IMR-90 (cell line): ENCODE data around the gene KLHL17. TPM values are rescaled to one million over a fixed set of nuclear protein-coding genes. Genes with fewer than 3 reads are reported as not detected.

Source experiments
- ATAC-seq: fragments of 200-7000 bp; cut with Tn5 transposase; 2 replicates; pipeline ENCODE4 v1.9.1; 2020; ENCODE audit warnings: low read depth, mild to moderate bottlenecking, moderate library complexity
- BruUV-seq: library from RNA; stranded (reverse); fragments of 400-500 nt; replicated peaks from 2 replicates; lab custom pipeline; 2021; lab: Mats Ljungman, UMichigan
- CTCF ChIA-PET: fragments of 300-600 bp; formaldehyde crosslinking; extraction: SDS; loops from one replicate; lab custom pipeline; 2021; ENCODE audit warnings: antibody characterized with exemption; lab: Yijun Ruan, JAX
- POLR2A ChIA-PET: fragments of 300-600 bp; sonication (Branson Sonifier 250); formaldehyde crosslinking; loops from one replicate; lab custom pipeline; 2022; ENCODE audit warnings: antibody characterized with exemption; ENCODE audit not compliant: unreplicated experiment; lab: Charles Lee
- DNase-seq: peaks from one replicate; pipeline ENCODE4 v3.0.0; 2013
- H2AFZ ChIP-seq: replicated peaks from 2 replicates; pipeline ENCODE3; 2013; ENCODE audit warnings: low read length, mild to moderate bottlenecking; ENCODE audit not compliant: poor library complexity
- H2AK5ac ChIP-seq: 2 replicates; pipeline ENCODE4 v1.6.1; 2013; ENCODE audit warnings: low read depth, low read length, inconsistent platforms
- H2AK9ac ChIP-seq: replicated peaks from 2 replicates; pipeline ENCODE3; 2013; ENCODE audit warnings: mild to moderate bottlenecking, low read depth, low read length, moderate library complexity; ENCODE audit not compliant: poor library complexity
- H2BK120ac ChIP-seq: 2 replicates; pipeline ENCODE4 v1.6.1; 2013; ENCODE audit warnings: low read depth, low read length, inconsistent platforms
- H2BK15ac ChIP-seq: 3 replicates; pipeline ENCODE4 v1.6.1; 2013; ENCODE audit warnings: low read depth, low read length, inconsistent platforms
- H2BK20ac ChIP-seq: 2 replicates; pipeline ENCODE4 v1.6.1; 2013; ENCODE audit warnings: low read depth, mild to moderate bottlenecking, inconsistent platforms, low read length, moderate library complexity
- H2BK5ac ChIP-seq: 2 replicates; pipeline ENCODE4 v1.6.1; 2013; ENCODE audit warnings: mild to moderate bottlenecking, low read depth, low read length, inconsistent platforms; ENCODE audit not compliant: poor library complexity, severe bottlenecking
- H3K14ac ChIP-seq: replicated peaks from 2 replicates; pipeline ENCODE4 v1.6.1; 2013; ENCODE audit warnings: low read depth, low read length, inconsistent platforms
- H3K18ac ChIP-seq: 2 replicates; pipeline ENCODE4 v1.6.1; 2013; ENCODE audit warnings: low read depth, low read length, control low read depth
- H3K23ac ChIP-seq: 2 replicates; pipeline ENCODE4 v1.6.1; 2013; ENCODE audit warnings: low read depth, low read length, inconsistent platforms
- H3K27ac ChIP-seq: 2 replicates; pipeline ENCODE4 v1.5.1; 2013; ENCODE audit warnings: mild to moderate bottlenecking, control low read depth, low read length; ENCODE audit not compliant: insufficient read depth
- H3K27me3 ChIP-seq: 2 replicates; pipeline ENCODE4 v1.6.1; 2013; ENCODE audit warnings: low read length; ENCODE audit not compliant: control insufficient read depth, insufficient read depth
- H3K36me3 ChIP-seq: 2 replicates; pipeline ENCODE4 v1.6.1; 2013; ENCODE audit warnings: low read length, mixed read lengths; ENCODE audit not compliant: control insufficient read depth, insufficient read depth
- H3K4ac ChIP-seq: 2 replicates; pipeline ENCODE4 v1.6.1; 2013; ENCODE audit warnings: low read depth, low read length, inconsistent platforms
- H3K4me1 ChIP-seq: 2 replicates; pipeline ENCODE4 v1.6.1; 2013; ENCODE audit warnings: low read length, mixed read lengths; ENCODE audit not compliant: control insufficient read depth, insufficient read depth
- H3K4me2 ChIP-seq: 2 replicates; pipeline ENCODE4 v1.6.1; 2013; ENCODE audit warnings: low read depth, mild to moderate bottlenecking, control low read depth, low read length, moderate library complexity
- H3K4me3 ChIP-seq: 2 replicates; pipeline ENCODE4 v1.5.1; 2013; ENCODE audit warnings: low read depth, mild to moderate bottlenecking, control low read depth, low read length, moderate library complexity; ENCODE audit not compliant: insufficient read depth
- H3K56ac ChIP-seq: 2 replicates; pipeline ENCODE4 v1.6.1; 2013; ENCODE audit warnings: low read length, inconsistent platforms; ENCODE audit not compliant: insufficient read depth; ENCODE audit errors: extremely low read depth
- H3K79me1 ChIP-seq, 2 experiments: 2 replicates each; pipeline ENCODE4 v1.6.1; 2013; ENCODE audit warnings: low read length in 2 of 2, inconsistent platforms in 1 of 2, low read depth in 1 of 2
- H3K9ac ChIP-seq: 2 replicates; pipeline ENCODE4 v1.6.1; 2013; ENCODE audit warnings: low read depth, low read length, control low read depth
- H3K9me1 ChIP-seq: 2 replicates; pipeline ENCODE4 v1.6.1; 2013; ENCODE audit warnings: low read length, inconsistent platforms; ENCODE audit not compliant: insufficient read depth
- H3K9me3 ChIP-seq: 2 replicates; pipeline ENCODE4 v1.6.1; 2013; ENCODE audit warnings: low read length; ENCODE audit not compliant: control insufficient read depth, insufficient read depth
- H4K20me1 ChIP-seq: 2 replicates; pipeline ENCODE4 v1.6.1; 2013; ENCODE audit warnings: low read length, inconsistent platforms; ENCODE audit not compliant: insufficient read depth
- H4K5ac ChIP-seq: 2 replicates; pipeline ENCODE4 v1.6.1; 2013; ENCODE audit warnings: mild to moderate bottlenecking, low read depth, low read length, control low read depth
- H4K8ac ChIP-seq, 2 experiments: 2 replicates each; pipeline ENCODE4 v1.6.1; 2013; ENCODE audit warnings: low read depth in 2 of 2, low read length in 2 of 2, control low read depth in 1 of 2, inconsistent platforms in 1 of 2
- H4K91ac ChIP-seq: 2 replicates; pipeline ENCODE4 v1.6.1; 2013; ENCODE audit warnings: low read depth, low read length, inconsistent platforms; ENCODE audit not compliant: insufficient read depth
- CEBPB ChIP-seq: IDR thresholded peaks from 2 replicates; pipeline ENCODE4 v1.6.1; 2012; ENCODE audit warnings: low read depth, low read length, improper control_type of control experiment
- RAD21 ChIP-seq: IDR thresholded peaks from 2 replicates; pipeline ENCODE4 v1.6.1; 2012; ENCODE audit warnings: low read length, improper control_type of control experiment
- WGBS, 2 experiments: methylation state at CpG; one replicate each; pipeline versions ENCODE4 v1.1.5 to v1.1.7; 2013; ENCODE audit warnings: missing lambda C conversion rate in 2 of 2; ENCODE audit not compliant: insufficient read length in 1 of 2; ENCODE audit errors: extremely low coverage in 2 of 2; 5-methylcytosine and 5-hydroxymethylcytosine counted together
- dilution Hi-C: fragments of 300-500 bp; cut with HindIII; formaldehyde crosslinking; loops from one replicate; pipeline ENCODE4 v1.14.3; 2018; ENCODE audit warnings: low sequenced_read_pairs; ENCODE audit not compliant: unreplicated experiment
- in situ Hi-C: fragments of 300-500 bp; cut with MboI; formaldehyde crosslinking; loops from 3 replicates; pipeline ENCODE4 v1.14.3; 2019; ENCODE audit warnings: low sequenced_read_pairs, inconsistent platforms, mixed read lengths
- intact Hi-C: fragments of 100-400 bp; cut with micrococcal nuclease; formaldehyde crosslinking; loops from 2 replicates; pipeline ENCODE4 v1.10.0; 2022
- polyA plus RNA-seq, 3 experiments: library from polyadenylated mRNA; depleted of rRNA; stranded (reverse); fragments of >200 nt; gene quantifications; 2 replicates each; pipeline ENCODE4 v1.2.3, GENCODE V29; 2012; ENCODE audit warnings: low replicate concordance in 1 of 3
- total RNA-seq: library from RNA; depleted of rRNA; stranded (reverse); fragments of >200 nt; gene quantifications from 2 replicates; pipeline ENCODE4 v1.2.3, GENCODE V29; 2012
- TF ChIP-seq, protein P1 (sequence below): fragments of 150-350 bp; IDR thresholded peaks from 2 replicates; pipeline ENCODE4 v1.6.1; 2016; ENCODE audit warnings: low read depth, mild to moderate bottlenecking, low read length, moderate library complexity, borderline replicate concordance

KLHL17 gene
- total and polyA plus RNA-seq, 2 of the 4 experiments (the other 2 are of a cell fraction) = 3.4 to 41.0 TPM

DNA sequence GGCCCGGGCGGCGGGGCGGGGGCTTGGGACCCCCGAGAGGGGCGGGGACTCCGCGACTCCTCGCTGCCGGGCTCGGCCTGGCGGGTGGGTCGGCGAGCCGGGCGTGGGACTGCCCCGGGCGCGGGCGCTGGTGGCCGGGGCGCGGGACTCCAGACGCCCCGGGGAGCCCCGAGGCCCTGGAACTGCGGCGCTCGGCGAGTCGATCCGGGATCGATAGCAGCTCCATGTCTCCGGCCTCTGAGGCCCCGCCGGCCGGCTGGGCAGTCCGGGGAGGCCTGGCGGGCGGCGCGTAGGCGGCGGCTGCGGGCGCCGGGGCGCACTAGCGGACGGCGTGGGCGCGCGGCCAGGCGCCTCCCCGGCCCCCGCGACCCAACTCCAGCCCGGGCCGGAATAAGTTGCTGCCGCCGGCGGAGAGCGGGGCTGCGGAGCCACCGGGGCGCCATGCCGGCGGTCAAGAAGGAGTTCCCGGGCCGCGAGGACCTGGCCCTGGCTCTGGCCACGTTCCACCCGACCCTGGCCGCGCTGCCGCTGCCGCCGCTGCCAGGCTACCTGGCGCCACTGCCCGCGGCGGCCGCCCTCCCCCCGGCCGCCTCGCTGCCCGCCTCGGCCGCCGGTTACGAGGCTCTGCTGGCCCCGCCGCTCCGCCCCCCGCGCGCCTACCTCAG is 36.3 kb upstream of the KLHL17 start:
- POLR2A ChIA-PET = no interaction called here
- DNase-seq (no peak), ATAC-seq (peak; percentile 8)
- WGBS, 2 experiments = 1% methylated on average over 48 of the region's 98 CpGs; no CpG with 5 or more reads in 1 of the 2 experiments
- Histone ChIP-seq H2AFZ (peak overlapping the region; percentile 80), H3K9ac (peak overlapping the region; percentile 63; the same call in 1 of the 2 replicates), H2BK20ac (no peak overlapping the region), H2BK5ac (peak overlapping the region; percentile 76), H4K20me1 (peaks cover 3% of the 10 kb centered on the region), H3K36me3 (peaks cover 2% of the 10 kb centered on the region; the same call in 1 of the 2 replicates), H4K5ac (no peak overlapping the region), H3K4me1 (peaks cover 15% of the 10 kb centered on the region), H3K56ac (no peak overlapping the region), H2BK120ac (no peak overlapping the region), H3K4me3 (peak overlapping the region; percentile 59), H3K9me3 (no peaks in the 10 kb centered on the region), H2BK15ac (no peak overlapping the region), H4K8ac (peak overlapping the region in 1 of 2 experiments; percentile 72; a peak in 1 of 4 replicates), H3K27me3 (no peaks in the 10 kb centered on the region), H2AK9ac (no peak overlapping the region), H3K9me1 (peaks cover 5% of the 10 kb centered on the region), H3K14ac (no peak overlapping the region), H4K91ac (no peak overlapping the region), H2AK5ac (no peak overlapping the region), H3K23ac (no peak overlapping the region), H3K4me2 (peak overlapping the region; percentile 65), H3K18ac (no peak overlapping the region), H3K27ac (peak overlapping the region; percentile 23; the same call in 1 of the 2 replicates), H3K4ac (no peak overlapping the region), H3K79me1 (peaks cover 4 to 23% of the 10 kb centered on the region in 2 experiments; a peak in 2 of 4 replicates)
- dilution Hi-C loops (no loop called here), in situ Hi-C loops (no loop called here), intact Hi-C loops (loop anchor here (2.0 to 5.0 kb wide), 2 partner anchors 17 to 33 kb away; partner anchors contain the start of gene NOC2L)
- no TSS peak for BruUV-seq
- TF ChIP-seq, protein P1, sequence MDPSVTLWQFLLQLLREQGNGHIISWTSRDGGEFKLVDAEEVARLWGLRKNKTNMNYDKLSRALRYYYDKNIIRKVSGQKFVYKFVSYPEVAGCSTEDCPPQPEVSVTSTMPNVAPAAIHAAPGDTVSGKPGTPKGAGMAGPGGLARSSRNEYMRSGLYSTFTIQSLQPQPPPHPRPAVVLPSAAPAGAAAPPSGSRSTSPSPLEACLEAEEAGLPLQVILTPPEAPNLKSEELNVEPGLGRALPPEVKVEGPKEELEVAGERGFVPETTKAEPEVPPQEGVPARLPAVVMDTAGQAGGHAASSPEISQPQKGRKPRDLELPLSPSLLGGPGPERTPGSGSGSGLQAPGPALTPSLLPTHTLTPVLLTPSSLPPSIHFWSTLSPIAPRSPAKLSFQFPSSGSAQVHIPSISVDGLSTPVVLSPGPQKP = no peak
- TF ChIP-seq CEBPB = no peak
- TF ChIP-seq RAD21 = no peak
- CTCF ChIA-PET = interaction anchor here (0.6 kb wide), 1 partner anchor 15 kb away, joined by 3 read pairs; no protein-coding TSS in a partner anchor
